DOHH2 (cell line): ENCODE data around the gene LIPT1.

Source experiments
- H3F3A ChIP-seq: fragments of 200-600 bp; sonication (generic), shearing (Covaris generic); 2 replicates; pipeline ENCODE4 v1.6.0; 2016; ENCODE audit warnings: antibody characterized with exemption, mild to moderate bottlenecking; ENCODE audit not compliant: control insufficient read depth, insufficient read depth
- H3K27ac ChIP-seq: fragments of 200-600 bp; sonication (generic); 2 replicates; pipeline ENCODE4 v1.5.1; 2014; ENCODE audit warnings: low read depth, mild to moderate bottlenecking, low read length, moderate library complexity
- H3K27me3 ChIP-seq: fragments of 200-600 bp; sonication (generic); 2 replicates; pipeline ENCODE4 v1.6.1; 2014; ENCODE audit warnings: mild to moderate bottlenecking, low read length, mixed read lengths; ENCODE audit not compliant: control insufficient read depth
- H3K36me3 ChIP-seq: fragments of 200-600 bp; sonication (generic); 2 replicates; pipeline ENCODE4 v1.6.1; 2014; ENCODE audit warnings: mild to moderate bottlenecking, low read length, moderate library complexity, mixed read lengths; ENCODE audit not compliant: control insufficient read depth
- H3K4me1 ChIP-seq: fragments of 200-600 bp; sonication (generic); 2 replicates; pipeline ENCODE4 v1.6.1; 2014; ENCODE audit warnings: mild to moderate bottlenecking, low read length, mixed read lengths; ENCODE audit not compliant: control insufficient read depth
- H3K4me2 ChIP-seq: fragments of 200-600 bp; sonication (generic); 2 replicates; pipeline ENCODE4 v1.6.0; 2014; ENCODE audit warnings: mild to moderate bottlenecking, low read length, moderate library complexity
- H3K4me3 ChIP-seq: fragments of 200-600 bp; sonication (generic); 2 replicates; pipeline ENCODE4 v1.5.1; 2014; ENCODE audit warnings: mild to moderate bottlenecking, low read length, mixed read lengths
- H3K79me2 ChIP-seq: fragments of 200-600 bp; sonication (generic); 2 replicates; pipeline ENCODE4 v1.6.1; 2014; ENCODE audit warnings: mild to moderate bottlenecking, low read length, mixed read lengths; ENCODE audit not compliant: control insufficient read depth
- H3K9me2 ChIP-seq: fragments of 200-600 bp; sonication (generic); replicated peaks from 2 replicates; pipeline ENCODE4 v1.6.1; 2014; ENCODE audit warnings: mild to moderate bottlenecking, low read length, mixed read lengths; ENCODE audit not compliant: control insufficient read depth
- H3K9me3 ChIP-seq: fragments of 200-600 bp; sonication (generic); 2 replicates; pipeline ENCODE4 v1.6.1; 2014; ENCODE audit warnings: antibody characterized with exemption, low read length, mixed read lengths; ENCODE audit not compliant: control insufficient read depth, insufficient read depth
- H4K20me1 ChIP-seq: fragments of 200-600 bp; sonication (generic); 2 replicates; pipeline ENCODE4 v1.6.0; 2014; ENCODE audit warnings: low read depth, mild to moderate bottlenecking, antibody characterized with exemption, low read length, moderate library complexity; ENCODE audit not compliant: control insufficient read depth, insufficient read depth
- CTCF ChIP-seq: fragments of 200-600 bp; sonication (generic); IDR thresholded peaks from one replicate; pipeline ENCODE4 v1.5.1; 2014; ENCODE audit warnings: antibody characterized with exemption, mild to moderate bottlenecking, low read depth, low read length; ENCODE audit not compliant: poor library complexity, severe bottlenecking
- EZH2phosphoT487 ChIP-seq: fragments of 200-600 bp; sonication (generic); IDR thresholded peaks from 2 replicates; pipeline ENCODE4 v1.6.1; 2017; ENCODE audit warnings: borderline replicate concordance, mild to moderate bottlenecking, antibody characterized with exemption, low read length, moderate library complexity, mixed read lengths

The LIPT1 gene

GRCh38 chr2:99141110-99142108, 13.4 kb upstream of the LIPT1 start, which contains the start of gene C2orf15:
Gene C2orf15 (plus strand): TSS chr2:99141707. CDS start chr2:99150559, 8,852 bp downstream.
- H3K4me2 ChIP-seq = peak within 1 kb of the TSS; percentile 94
- H3K36me3 ChIP-seq = no peaks in the 10 kb centered on the region
- H3K79me2 ChIP-seq = peaks cover 13% of the 10 kb centered on the region
- H3K4me3 ChIP-seq = peak within 1 kb of the TSS; percentile 88
- H3K9me2 ChIP-seq = no peaks in the 10 kb centered on the region
- H3K27ac ChIP-seq = peak within 1 kb of the TSS; percentile 57
- no peak for TF ChIP-seq EZH2phosphoT487
- no peak for TF ChIP-seq CTCF
- peaks cover 26% of the 10 kb centered on the region for H3K4me1 ChIP-seq
- no peaks in the 10 kb centered on the region for H3K27me3 ChIP-seq
- 0 out of 2 replicates have a peak, but pooled peaks cover 4% of the 10 kb centered on the region for H3F3A ChIP-seq
- H3K9me3 ChIP-seq = no peaks in the 10 kb centered on the region
- H4K20me1 ChIP-seq = no peaks in the 10 kb centered on the region

GRCh38 chr2:99150706-99151105, 4.1 kb upstream of the LIPT1 start:
- Histone ChIP-seq H3K27me3 (no peaks in the 10 kb centered on the region), H3K36me3 (peaks cover 3% of the 10 kb centered on the region; the same call in 1 of the 2 replicates), H3K9me3 (no peaks in the 10 kb centered on the region), H3K4me1 (peaks cover 26% of the 10 kb centered on the region), H3K4me3 (no peak overlapping the region), H3K27ac (no peak overlapping the region), H3K4me2 (no peak overlapping the region), H4K20me1 (no peaks in the 10 kb centered on the region), H3K79me2 (peaks cover 23% of the 10 kb centered on the region), H3K9me2 (no peaks in the 10 kb centered on the region), H3F3A (no peaks in the 10 kb centered on the region)
- no peak for TF ChIP-seq CTCF
- TF ChIP-seq EZH2phosphoT487 = no peak

GRCh38 chr2:99152199-99152895, 2.4 kb upstream of the LIPT1 start:
- no peak for TF ChIP-seq EZH2phosphoT487

More at GRCh38 chr2:99152199-99152895, 2.4 kb upstream of the LIPT1 start:
- Histone ChIP-seq H3K4me3 (no peak overlapping the region), H3K27ac (no peak overlapping the region), H3K27me3 (no peaks in the 10 kb centered on the region), H3F3A (no peaks in the 10 kb centered on the region), H3K9me2 (no peaks in the 10 kb centered on the region), H3K4me2 (no peak overlapping the region), H4K20me1 (no peaks in the 10 kb centered on the region), H3K4me1 (peaks cover 42% of the 10 kb centered on the region), H3K36me3 (peaks cover 13% of the 10 kb centered on the region), H3K9me3 (no peaks in the 10 kb centered on the region), H3K79me2 (peaks cover 33% of the 10 kb centered on the region)
